Kidney (tissue), 14 donors: ENCODE data around the gene CCDC149. TPM values are rescaled to one million over a fixed set of nuclear protein-coding genes. Genes with fewer than 3 reads are reported as not detected.

Experiments
- DNase-seq, 5 donors: peaks; one replicate each; pipeline ENCODE4 v3.0.0-alpha.2; 2013 to 2020
- FAIRE-seq: peaks from 2 replicates; lab custom pipeline; 2012; peaks lifted over from hg19 to GRCh38; lab: Jason Lieb, UNC
- H3K27ac ChIP-seq, 2 donors: one replicate each; pipeline ENCODE4 v1.7.0; 2013; ENCODE audit warnings: low read depth in 2 of 2, low read length in 2 of 2, inconsistent platforms in 1 of 2
- H3K27me3 ChIP-seq: one replicate; pipeline ENCODE4 v1.7.1; 2013; ENCODE audit warnings: low read length, inconsistent platforms; ENCODE audit not compliant: control insufficient read depth, insufficient read depth
- H3K36me3 ChIP-seq, 3 donors: one replicate each; pipeline versions ENCODE4 v1.7.0 to v1.7.1; 2013; ENCODE audit warnings: low read length in 3 of 3, control low read depth in 1 of 3, inconsistent platforms in 1 of 3; ENCODE audit not compliant: insufficient read depth in 3 of 3, control insufficient read depth in 2 of 3
- H3K4me1 ChIP-seq, 3 donors: one replicate each; pipeline versions ENCODE4 v1.7.0 to v1.7.1; 2013; ENCODE audit warnings: low read length in 3 of 3, inconsistent platforms in 1 of 3, low read depth in 1 of 3; ENCODE audit not compliant: control insufficient read depth in 2 of 3, insufficient read depth in 2 of 3
- H3K4me3 ChIP-seq, 3 donors: one replicate each; pipeline versions ENCODE4 v1.7.0 to v1.8.1; 2013; ENCODE audit warnings: low read length in 3 of 3, control low read depth in 1 of 3, inconsistent platforms in 1 of 3
- H3K9ac ChIP-seq, 3 donors: one replicate each; pipeline versions ENCODE4 v1.7.0 to v1.7.1; 2013; ENCODE audit warnings: low read length in 3 of 3, control low read depth in 1 of 3, inconsistent platforms in 1 of 3
- H3K9me3 ChIP-seq, 3 donors: one replicate each; pipeline versions ENCODE4 v1.7.0 to v1.7.1; 2013; ENCODE audit warnings: low read length in 3 of 3, control low read depth in 1 of 3, inconsistent platforms in 1 of 3; ENCODE audit not compliant: control insufficient read depth in 2 of 3, insufficient read depth in 1 of 3
- intact Hi-C: fragments of 100-400 bp; cut with DNase I; formaldehyde crosslinking; loops from one replicate; pipeline ENCODE4 v1.11.1; 2022
- polyA plus RNA-seq: library from polyadenylated mRNA; stranded (reverse); fragments of 350-450 nt; fragmentation: Illumina TruSeq; extraction: RNeasy Lipid Tissue Mini Kit (QIAGEN cat#74804); gene quantifications from one replicate; pipeline ENCODE4 v1.2.3, GENCODE V29; 2014; ENCODE audit warnings: low read depth, low replicate concordance; ENCODE audit not compliant: insufficient read depth
- total RNA-seq: library from RNA; stranded (reverse); fragmentation: NEBNext Ultra II Directional; extraction: Animal tissue kit (Norgen Biotek cat#: 25700); gene quantifications from one replicate; pipeline ENCODE4 v1.2.1, GENCODE V29; 2021
- TF ChIP-seq, protein P1 (sequence below): IDR thresholded peaks from 3 replicates; pipeline ENCODE4 v1.5.1; 2012; ENCODE audit warnings: mild to moderate bottlenecking, moderate library complexity, borderline replicate concordance; ENCODE audit not compliant: insufficient read depth; ENCODE audit errors: extremely low read depth
- donor health status: control.
- donor health status: control.
- donor health status: control.
- donor health status: control.
- donor health status: control.
- donor health status: DM: yes; HTN: yes; CAD: no.
- donor health status: Normal renal cell carcinoma (clear cell type).

CCDC149 gene
- total and polyA plus RNA-seq, 2 donors from 2014 or later, result 6.9 to 21.8 TPM

GRCh38 chr4:24802648-24803047 is 110.2 kb downstream of the CCDC149 start:
- Histone ChIP-seq H3K36me3 (no peaks in the 10 kb centered on the region), H3K4me1 (no peaks in the 10 kb centered on the region), H3K27ac (no peak overlapping the region), H3K9me3 (no peaks in the 10 kb centered on the region), H3K9ac (no peak overlapping the region), H3K4me3 (no peak overlapping the region), H3K27me3 (peaks cover 8% of the 10 kb centered on the region)
- TF ChIP-seq, protein P1, sequence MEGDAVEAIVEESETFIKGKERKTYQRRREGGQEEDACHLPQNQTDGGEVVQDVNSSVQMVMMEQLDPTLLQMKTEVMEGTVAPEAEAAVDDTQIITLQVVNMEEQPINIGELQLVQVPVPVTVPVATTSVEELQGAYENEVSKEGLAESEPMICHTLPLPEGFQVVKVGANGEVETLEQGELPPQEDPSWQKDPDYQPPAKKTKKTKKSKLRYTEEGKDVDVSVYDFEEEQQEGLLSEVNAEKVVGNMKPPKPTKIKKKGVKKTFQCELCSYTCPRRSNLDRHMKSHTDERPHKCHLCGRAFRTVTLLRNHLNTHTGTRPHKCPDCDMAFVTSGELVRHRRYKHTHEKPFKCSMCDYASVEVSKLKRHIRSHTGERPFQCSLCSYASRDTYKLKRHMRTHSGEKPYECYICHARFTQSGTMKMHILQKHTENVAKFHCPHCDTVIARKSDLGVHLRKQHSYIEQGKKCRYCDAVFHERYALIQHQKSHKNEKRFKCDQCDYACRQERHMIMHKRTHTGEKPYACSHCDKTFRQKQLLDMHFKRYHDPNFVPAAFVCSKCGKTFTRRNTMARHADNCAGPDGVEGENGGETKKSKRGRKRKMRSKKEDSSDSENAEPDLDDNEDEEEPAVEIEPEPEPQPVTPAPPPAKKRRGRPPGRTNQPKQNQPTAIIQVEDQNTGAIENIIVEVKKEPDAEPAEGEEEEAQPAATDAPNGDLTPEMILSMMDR, result no peak
- FAIRE-seq (no peak), DNase-seq (no peak)
- intact Hi-C loops, result no loop called here

- DNase-seq (no peak), FAIRE-seq (no peak)
- TF ChIP-seq, protein P1, result no peak
- no peaks in the 10 kb centered on the region for H3K36me3 ChIP-seq
- no peaks in the 10 kb centered on the region for H3K9me3 ChIP-seq
- H3K4me1 ChIP-seq, result peaks cover 0 to 3% (median 0%) of the 10 kb centered on the region in 3 donors
- H3K27ac ChIP-seq, result no peak overlapping the region
- no peak overlapping the region for H3K4me3 ChIP-seq
- peaks cover 8% of the 10 kb centered on the region for H3K27me3 ChIP-seq
- intact Hi-C loops, result no loop called here
- H3K9ac ChIP-seq, result no peak overlapping the region
These were observed 111.5 kb downstream of the CCDC149 start for GRCh38 chr4:24801136-24801855.

GRCh38 chr4:24800325-24800895 is 112.4 kb downstream of the CCDC149 start:
- peaks cover 0 to 5% (median 3%) of the 10 kb centered on the region in 3 donors for H3K4me1 ChIP-seq
- H3K9ac ChIP-seq, result no peak overlapping the region
- TF ChIP-seq, protein P1, result no peak
- no peaks in the 10 kb centered on the region for H3K36me3 ChIP-seq
- peaks cover 8% of the 10 kb centered on the region for H3K27me3 ChIP-seq
- no peak overlapping the region for H3K4me3 ChIP-seq
- DNase-seq (peak in 3 of 5 donors; percentile 19 to 50 (median 37)), FAIRE-seq (no peak)
- H3K9me3 ChIP-seq, result no peaks in the 10 kb centered on the region
- H3K27ac ChIP-seq, result no peak overlapping the region
- intact Hi-C loops, result no loop called here
